Small intestine (tissue), 7 donors: ENCODE results near the gene HHIPL1. TPM values are rescaled to one million over a fixed set of nuclear protein-coding genes. Genes with fewer than 3 reads are reported as not detected.

Experiments
- DNase-seq, 2 donors: peaks; one replicate each; pipeline versions ENCODE4 v3.0.0 to v3.0.0-alpha.2; 2013
- FAIRE-seq: peaks from 2 replicates; lab custom pipeline; 2012; peaks lifted over from hg19 to GRCh38; lab: Jason Lieb, UNC
- H3K27ac ChIP-seq, 3 donors: one replicate each; pipeline ENCODE4 v1.5.1; 2013; ENCODE audit warnings: low read length in 2 of 3, mild to moderate bottlenecking in 2 of 3, control low read depth in 1 of 3, inconsistent platforms in 1 of 3, low read depth in 1 of 3, moderate library complexity in 1 of 3
- H3K27me3 ChIP-seq, 3 donors: one replicate each; pipeline ENCODE4 v1.6.1; 2013; ENCODE audit warnings: low read length in 3 of 3, inconsistent platforms in 1 of 3; ENCODE audit not compliant: control insufficient read depth in 3 of 3, insufficient read depth in 3 of 3
- H3K36me3 ChIP-seq, 3 donors: one replicate each; pipeline ENCODE4 v1.6.1; 2013; ENCODE audit warnings: low read length in 3 of 3, inconsistent platforms in 1 of 3, low read depth in 1 of 3, mild to moderate bottlenecking in 1 of 3, moderate library complexity in 1 of 3; ENCODE audit not compliant: control insufficient read depth in 3 of 3, insufficient read depth in 2 of 3
- H3K4me1 ChIP-seq, 3 donors: one replicate each; pipeline ENCODE4 v1.6.1; 2013; ENCODE audit warnings: low read length in 2 of 3, inconsistent platforms in 1 of 3, low read depth in 1 of 3, mild to moderate bottlenecking in 1 of 3, moderate library complexity in 1 of 3; ENCODE audit not compliant: control insufficient read depth in 3 of 3, insufficient read depth in 2 of 3
- H3K4me3 ChIP-seq, 3 donors: one replicate each; pipeline ENCODE4 v1.5.1; 2013; ENCODE audit warnings: low read length in 3 of 3, control low read depth in 1 of 3, inconsistent platforms in 1 of 3, low read depth in 1 of 3, mild to moderate bottlenecking in 1 of 3, moderate library complexity in 1 of 3
- H3K9me3 ChIP-seq, 2 donors: one replicate each; pipeline ENCODE4 v1.6.1; 2013; ENCODE audit warnings: low read depth in 1 of 2, low read length in 1 of 2; ENCODE audit not compliant: control insufficient read depth in 2 of 2, insufficient read depth in 1 of 2
- WGBS, 3 donors: extraction: QIAGEN DNeasy Blood & Tissue Kit; methylation state at CpG; one replicate each; pipeline ENCODE4 v1.1.7; 2013; 5-methylcytosine and 5-hydroxymethylcytosine counted together
- polyA plus RNA-seq, 4 donors: library from polyadenylated mRNA; stranded (reverse) in 3 of 4; unstranded in 1 of 4; fragments of 200-250 nt in 3 of 4; fragments of 120-200 nt in 1 of 4; gene quantifications; one replicate each; pipeline versions ENCODE4 v1.2.1 to v1.2.3, GENCODE V29; 2013
- donor health status: healthy with polysubstance abuse.
- donor health status: control.
- donor health status: control.
- donor health status: Bipolar disorder and iron deficiency.
- donor health status: healthy.

Gene HHIPL1
- polyA plus RNA-seq, 4 donors = under 0.01 to 0.69 (median 0.59) TPM; not detected in 1

GRCh38 chr14:99675382-99675835 lies 30.5 kb downstream of the HHIPL1 start:
- H3K4me1 ChIP-seq = peaks cover 0 to 11% (median 5%) of the 10 kb centered on the region in 3 donors
- no peak overlapping the region for H3K4me3 ChIP-seq
- FAIRE-seq (no peak), DNase-seq (no peak)
- H3K36me3 ChIP-seq = no peaks in the 10 kb centered on the region
- 61 to 63% (median 61%) methylated on average over 40 to 42 of the region's 42 CpGs for WGBS, 3 donors
- H3K9me3 ChIP-seq = peaks cover 0 to 20% of the 10 kb centered on the region in 2 donors
- no peak overlapping the region for H3K27ac ChIP-seq
- peaks cover 0 to 35% (median 4%) of the 10 kb centered on the region in 3 donors for H3K27me3 ChIP-seq

- no peak overlapping the region for H3K4me3 ChIP-seq
- no peak overlapping the region for H3K27ac ChIP-seq
- peaks cover 0 to 11% (median 5%) of the 10 kb centered on the region in 3 donors for H3K4me1 ChIP-seq
- FAIRE-seq = no peak
- H3K9me3 ChIP-seq = peaks cover 0 to 20% of the 10 kb centered on the region in 2 donors
- peaks cover 0 to 35% (median 4%) of the 10 kb centered on the region in 3 donors for H3K27me3 ChIP-seq
- WGBS, 3 donors = 54 to 64% (median 64%) methylated on average over 9 to 10 of the region's 10 CpGs
- no peak for DNase-seq
- H3K36me3 ChIP-seq = no peaks in the 10 kb centered on the region
These were observed 31.0 kb downstream of the HHIPL1 start for GRCh38 chr14:99675951-99676350.

- H3K9me3 ChIP-seq = peaks cover 0 to 20% of the 10 kb centered on the region in 2 donors
- DNase-seq = no peak
These were observed 31.7 kb downstream of the HHIPL1 start for GRCh38 chr14:99676657-99677056.

GRCh38 chr14:99677231-99678140 lies 32.6 kb downstream of the HHIPL1 start:
- Histone ChIP-seq H3K27ac (no peak overlapping the region), H3K4me1 (no peaks in the 10 kb centered on the region), H3K36me3 (no peaks in the 10 kb centered on the region), H3K4me3 (no peak overlapping the region), H3K27me3 (peaks cover 0 to 35% (median 4%) of the 10 kb centered on the region in 3 donors), H3K9me3 (peaks cover 0 to 20% of the 10 kb centered on the region in 2 donors)
- DNase-seq (no peak), FAIRE-seq (no peak)
- 67 to 87% (median 77%) methylated on average over 16 of the region's 16 CpGs for WGBS, 3 donors

More at GRCh38 chr14:99676657-99677056, 31.7 kb downstream of the HHIPL1 start:
- H3K27ac ChIP-seq = no peak overlapping the region
- H3K4me3 ChIP-seq = no peak overlapping the region
- no peaks in the 10 kb centered on the region for H3K36me3 ChIP-seq
- WGBS, 3 donors = 56 to 71% (median 64%) methylated on average over 8 of the region's 8 CpGs
- FAIRE-seq = no peak
- H3K4me1 ChIP-seq = peaks cover 0 to 7% (median 0%) of the 10 kb centered on the region in 3 donors
- peaks cover 0 to 35% (median 4%) of the 10 kb centered on the region in 3 donors for H3K27me3 ChIP-seq

GRCh38 chr14:99678198-99678597 lies 33.3 kb downstream of the HHIPL1 start:
- WGBS, 3 donors = 90 to 95% (median 91%) methylated on average over 6 of the region's 6 CpGs
- H3K27ac ChIP-seq = no peak overlapping the region
- H3K4me1 ChIP-seq = peaks cover 0 to 5% (median 0%) of the 10 kb centered on the region in 3 donors
- no peak overlapping the region for H3K4me3 ChIP-seq
- H3K27me3 ChIP-seq = peaks cover 0 to 35% (median 4%) of the 10 kb centered on the region in 3 donors
- no peaks in the 10 kb centered on the region for H3K36me3 ChIP-seq
- DNase-seq (no peak), FAIRE-seq (no peak)
- H3K9me3 ChIP-seq = peaks cover 0 to 20% of the 10 kb centered on the region in 2 donors

- H3K4me3 ChIP-seq = no peak overlapping the region
- peaks cover 0 to 20% of the 10 kb centered on the region in 2 donors for H3K9me3 ChIP-seq
- H3K36me3 ChIP-seq = no peaks in the 10 kb centered on the region
- peaks cover 0 to 7% (median 0%) of the 10 kb centered on the region in 3 donors for H3K4me1 ChIP-seq
- peaks cover 0 to 35% (median 4%) of the 10 kb centered on the region in 3 donors for H3K27me3 ChIP-seq
- no peak for DNase-seq
- no peak for FAIRE-seq
- 86 to 95% (median 86%) methylated on average over 2 of the region's 2 CpGs for WGBS, 3 donors
- no peak overlapping the region for H3K27ac ChIP-seq
These were observed 34.2 kb downstream of the HHIPL1 start for GRCh38 chr14:99679111-99679510.

GRCh38 chr14:99679543-99679942 lies 34.6 kb downstream of the HHIPL1 start:
- H3K27me3 ChIP-seq = peaks cover 0 to 35% (median 4%) of the 10 kb centered on the region in 3 donors
- FAIRE-seq = no peak
- H3K4me3 ChIP-seq = no peak overlapping the region
- WGBS, 3 donors = 79 to 84% (median 80%) methylated on average over 8 of the region's 8 CpGs
- H3K4me1 ChIP-seq = peaks cover 0 to 7% (median 0%) of the 10 kb centered on the region in 3 donors
- H3K36me3 ChIP-seq = no peaks in the 10 kb centered on the region
- no peak for DNase-seq
- H3K9me3 ChIP-seq = peaks cover 0 to 20% of the 10 kb centered on the region in 2 donors
- H3K27ac ChIP-seq = no peak overlapping the region

GRCh38 chr14:99679996-99680395 lies 35.1 kb downstream of the HHIPL1 start:
- Histone ChIP-seq H3K27ac (no peak overlapping the region), H3K4me3 (no peak overlapping the region), H3K9me3 (peaks cover 0 to 20% of the 10 kb centered on the region in 2 donors), H3K36me3 (no peaks in the 10 kb centered on the region), H3K4me1 (peaks cover 0 to 7% (median 0%) of the 10 kb centered on the region in 3 donors), H3K27me3 (peaks cover 0 to 36% (median 4%) of the 10 kb centered on the region in 3 donors)
- FAIRE-seq (no peak), DNase-seq (no peak)
- WGBS, 3 donors = 55 to 70% (median 55%) methylated on average over 5 of the region's 5 CpGs
